ENCODE measurements around the gene NCOA7.

Gene NCOA7

DNA sequence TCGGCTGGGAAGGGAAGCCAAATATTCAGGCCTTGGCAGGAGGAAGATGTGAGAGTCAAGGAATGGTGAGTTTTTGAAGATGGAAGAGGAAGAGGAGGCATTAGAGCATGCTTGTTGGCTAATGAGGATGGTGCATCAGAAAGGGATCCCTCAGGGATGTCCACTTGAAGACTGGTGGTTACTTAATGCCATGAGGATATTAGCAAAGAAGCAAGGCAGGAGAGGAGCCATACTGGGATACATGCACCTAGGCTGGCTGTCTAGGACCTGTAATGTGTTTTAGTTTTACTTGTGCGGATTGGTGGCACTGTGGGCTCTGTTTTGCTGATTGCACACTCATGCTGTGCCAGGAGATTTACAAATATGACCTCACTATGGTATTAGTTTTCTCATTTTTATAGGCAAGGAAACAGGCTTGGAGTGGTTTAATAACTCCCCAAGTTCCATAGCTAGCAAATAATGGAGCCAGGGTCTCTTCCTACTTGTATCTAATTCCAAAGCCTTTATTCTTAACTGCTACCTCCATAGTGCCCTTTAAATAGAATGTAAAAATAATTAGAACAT lies 37.8 kb downstream of the NCOA7 start:
- H3K4me3 ChIP-seq (replicated peaks; ENCODE audit: low read depth, low read length): no peak overlapping the region
- no peak for DNase-seq (ENCODE audit: extremely low read depth, low read depth)
- TF ChIP-seq, protein P1, sequence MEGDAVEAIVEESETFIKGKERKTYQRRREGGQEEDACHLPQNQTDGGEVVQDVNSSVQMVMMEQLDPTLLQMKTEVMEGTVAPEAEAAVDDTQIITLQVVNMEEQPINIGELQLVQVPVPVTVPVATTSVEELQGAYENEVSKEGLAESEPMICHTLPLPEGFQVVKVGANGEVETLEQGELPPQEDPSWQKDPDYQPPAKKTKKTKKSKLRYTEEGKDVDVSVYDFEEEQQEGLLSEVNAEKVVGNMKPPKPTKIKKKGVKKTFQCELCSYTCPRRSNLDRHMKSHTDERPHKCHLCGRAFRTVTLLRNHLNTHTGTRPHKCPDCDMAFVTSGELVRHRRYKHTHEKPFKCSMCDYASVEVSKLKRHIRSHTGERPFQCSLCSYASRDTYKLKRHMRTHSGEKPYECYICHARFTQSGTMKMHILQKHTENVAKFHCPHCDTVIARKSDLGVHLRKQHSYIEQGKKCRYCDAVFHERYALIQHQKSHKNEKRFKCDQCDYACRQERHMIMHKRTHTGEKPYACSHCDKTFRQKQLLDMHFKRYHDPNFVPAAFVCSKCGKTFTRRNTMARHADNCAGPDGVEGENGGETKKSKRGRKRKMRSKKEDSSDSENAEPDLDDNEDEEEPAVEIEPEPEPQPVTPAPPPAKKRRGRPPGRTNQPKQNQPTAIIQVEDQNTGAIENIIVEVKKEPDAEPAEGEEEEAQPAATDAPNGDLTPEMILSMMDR (IDR thresholded peaks at IDR 0.05; ENCODE audit: low read depth, low read length, missing control alignments): no peak

DNA sequence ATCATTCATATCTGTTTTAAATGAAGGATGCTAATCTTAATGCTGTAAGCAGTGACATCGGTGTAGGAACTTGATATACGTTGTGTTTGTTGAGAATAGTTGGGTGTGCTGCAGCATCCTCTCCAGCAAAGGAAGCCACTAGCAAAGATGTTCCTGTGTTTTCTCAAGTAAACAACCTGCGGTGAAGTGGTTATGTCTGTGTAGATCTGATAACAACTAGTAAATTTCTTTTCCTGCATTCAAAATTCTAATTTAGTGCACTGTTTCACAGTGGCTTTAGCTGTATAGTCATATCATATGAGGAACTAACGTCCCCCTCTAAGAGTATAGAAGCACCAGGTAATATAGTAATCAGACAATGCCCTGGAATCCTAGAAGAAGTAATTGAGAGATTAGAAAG lies 38.7 kb downstream of the NCOA7 start:
- TF ChIP-seq, protein P1 (IDR thresholded peaks at IDR 0.05; ENCODE audit: low read depth, low read length, missing control alignments): no peak
- H3K4me3 ChIP-seq (replicated peaks; ENCODE audit: low read depth, low read length): no peak overlapping the region
- DNase-seq (ENCODE audit: extremely low read depth, low read depth): no peak

DNA sequence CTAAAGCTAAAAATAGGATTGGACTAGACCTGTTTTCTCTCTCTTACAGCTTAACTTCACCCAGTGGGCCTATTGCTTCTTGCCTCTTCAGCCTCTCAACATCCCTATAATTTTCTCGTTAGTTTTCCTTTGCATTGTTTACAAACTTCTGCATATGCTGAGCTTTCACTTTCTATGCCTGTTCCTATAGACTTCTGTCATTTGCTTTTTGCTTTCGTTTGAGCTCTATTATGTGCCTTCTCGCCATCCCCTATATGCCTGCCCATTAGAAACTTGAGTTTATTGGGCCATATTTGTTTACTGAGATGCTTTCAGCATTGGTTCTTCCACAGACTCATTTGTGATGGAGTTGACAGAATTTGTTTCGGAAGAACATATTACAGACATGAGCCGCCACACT lies 40.9 kb downstream of the NCOA7 start:
- H3K4me3 ChIP-seq (replicated peaks; ENCODE audit: low read depth, low read length): no peak overlapping the region
- no peak for DNase-seq (ENCODE audit: extremely low read depth, low read depth)
- TF ChIP-seq, protein P1 (IDR thresholded peaks at IDR 0.05; ENCODE audit: low read depth, low read length, missing control alignments): no peak

DNA sequence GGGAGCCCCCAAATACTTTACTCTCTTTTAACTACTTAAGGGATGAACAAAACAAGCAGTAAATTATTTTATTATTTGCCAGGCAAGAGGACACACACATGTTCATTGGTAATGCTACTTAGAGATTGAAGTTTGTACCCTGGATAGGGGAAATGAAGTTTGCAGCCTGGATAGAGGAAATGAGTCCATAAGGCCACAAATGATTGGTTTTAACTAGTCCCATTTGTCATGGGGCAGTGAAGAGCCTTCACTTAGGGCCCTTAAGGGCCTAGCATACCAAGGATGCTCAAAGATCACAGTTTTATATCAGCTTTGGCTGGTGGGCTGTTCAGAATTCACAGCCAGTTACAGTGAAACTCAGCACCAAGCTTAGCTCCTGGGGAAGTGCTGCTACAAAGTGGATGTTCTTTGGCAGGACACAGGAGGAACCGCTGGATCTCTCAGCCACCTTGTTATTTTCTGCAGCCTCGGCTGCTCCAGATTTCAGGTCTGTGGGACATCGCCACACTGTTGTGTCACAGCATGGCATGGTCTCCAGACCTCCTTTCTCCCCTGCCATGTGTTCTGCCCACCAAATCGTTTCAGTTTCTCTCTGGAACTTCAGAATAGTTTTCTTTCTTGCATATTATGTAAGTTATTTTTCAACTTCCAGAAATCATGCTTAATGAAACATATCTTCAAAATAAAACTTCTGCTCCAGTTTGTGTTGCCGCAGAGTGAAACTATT lies 41.8 kb downstream of the NCOA7 start:
- H3K4me3 ChIP-seq (replicated peaks; ENCODE audit: low read depth, low read length): no peak overlapping the region
- TF ChIP-seq, protein P1 (IDR thresholded peaks at IDR 0.05; ENCODE audit: low read depth, low read length, missing control alignments): no peak
- DNase-seq (ENCODE audit: extremely low read depth, low read depth): no peak

DNA sequence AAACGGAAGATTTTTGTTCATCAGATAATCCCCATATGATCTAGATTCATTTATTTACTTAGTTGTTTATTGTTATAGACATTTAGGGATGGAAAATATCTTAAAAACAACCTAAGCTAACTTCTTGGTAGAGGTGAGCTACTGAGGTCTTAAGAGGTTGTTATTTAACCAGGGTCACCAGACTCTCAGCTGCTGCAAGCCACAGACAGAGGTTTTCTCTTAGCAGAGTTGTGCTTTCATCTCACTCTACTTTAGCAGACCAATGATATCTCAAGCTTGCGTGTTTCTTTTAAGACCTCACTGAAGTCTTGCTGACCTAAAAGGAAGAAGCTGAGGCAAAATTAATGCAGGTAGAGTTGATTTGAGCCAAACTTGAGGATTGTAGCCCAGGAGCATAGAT lies 43.6 kb downstream of the NCOA7 start:
- no peak for DNase-seq (ENCODE audit: extremely low read depth, low read depth)
- TF ChIP-seq, protein P1 (IDR thresholded peaks at IDR 0.05; ENCODE audit: low read depth, low read length, missing control alignments): no peak
- no peak overlapping the region for H3K4me3 ChIP-seq (replicated peaks; ENCODE audit: low read depth, low read length)

DNA sequence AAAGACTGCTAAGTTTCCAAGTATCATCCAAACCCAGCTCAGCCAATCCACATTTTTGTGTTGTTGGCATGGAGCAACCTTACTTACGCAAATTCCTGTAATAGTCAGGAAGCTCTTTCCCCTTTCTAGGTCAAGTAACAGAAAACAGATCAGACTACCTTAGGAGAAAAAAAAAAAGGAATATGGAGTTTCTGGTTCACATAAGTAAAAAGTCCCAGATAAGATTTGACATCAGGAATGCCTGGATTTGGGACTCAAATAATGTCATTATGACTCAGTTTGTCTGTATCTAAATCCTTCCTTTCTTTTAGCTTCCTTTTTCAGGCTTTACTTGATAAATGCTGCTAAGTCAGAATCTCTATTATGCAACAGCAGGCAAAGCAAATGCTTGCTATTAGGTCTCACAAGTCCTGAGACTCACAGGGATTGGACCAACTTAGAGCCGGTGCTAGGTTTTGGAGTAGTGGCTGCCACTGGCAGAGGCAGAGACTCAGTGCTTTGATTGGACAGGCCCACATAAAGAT lies 44.5 kb downstream of the NCOA7 start:
- TF ChIP-seq, protein P1 (IDR thresholded peaks at IDR 0.05; ENCODE audit: low read depth, low read length, missing control alignments): no peak
- no peak for DNase-seq (ENCODE audit: extremely low read depth, low read depth)
- no peak overlapping the region for H3K4me3 ChIP-seq (replicated peaks; ENCODE audit: low read depth, low read length)

Measured in HFF-Myc (cell line).